ENCODE data around the gene WIPI1. TPM values are rescaled to one million over a fixed set of nuclear protein-coding genes. Genes with fewer than 3 reads are reported as not detected.
A peak's percentile ranks its signal among the peaks of the same experiment; 100 is the strongest.

Gene WIPI1
- total and polyA plus RNA-seq, 2 of the 13 experiments (the other 11 are each of a cell fraction or from before 2014, with no cell fraction given) = 29.4 to 141 TPM

DNA sequence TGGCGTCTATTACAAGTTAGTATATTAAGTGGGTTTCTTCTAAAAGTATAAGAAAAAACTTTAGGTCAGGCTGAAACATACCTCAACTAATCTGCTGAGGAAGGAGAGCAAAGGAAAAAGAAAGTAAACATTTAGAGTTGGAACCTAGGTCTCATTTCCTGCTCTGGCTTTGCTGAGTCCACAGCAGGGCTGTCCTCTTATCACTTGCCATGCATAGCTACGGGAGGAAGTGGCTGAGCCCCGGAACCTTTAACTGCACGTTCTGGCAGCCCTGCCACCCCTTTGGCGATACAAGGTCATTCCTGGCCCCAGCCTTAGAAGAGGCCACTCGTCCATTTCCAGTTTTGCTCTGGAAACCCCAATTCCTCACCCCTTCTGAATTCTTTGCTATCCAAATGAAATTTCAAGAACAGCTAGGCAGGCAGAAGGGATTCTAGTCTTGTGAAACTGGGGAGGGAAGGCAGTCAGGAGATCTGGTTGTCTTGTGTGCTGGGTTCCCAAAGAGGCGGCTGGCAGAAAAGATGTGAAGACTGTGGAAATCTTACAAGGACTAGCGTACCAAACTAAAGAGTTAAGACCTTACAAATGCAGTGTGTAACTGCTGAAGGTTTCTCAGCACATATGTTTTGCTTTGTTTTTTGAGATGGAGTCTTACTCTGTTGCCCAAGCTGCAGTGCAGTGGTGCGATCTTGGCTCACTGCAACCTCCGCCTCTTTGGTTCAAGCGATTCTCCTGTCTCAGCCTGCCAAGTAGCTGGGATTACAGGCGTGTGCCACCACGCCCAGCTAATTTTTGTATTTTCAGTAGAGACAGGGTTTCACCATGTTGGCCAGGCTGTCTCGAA, 19.1 kb downstream of the WIPI1 start (continued):
- TF ChIP-seq, protein P1, sequence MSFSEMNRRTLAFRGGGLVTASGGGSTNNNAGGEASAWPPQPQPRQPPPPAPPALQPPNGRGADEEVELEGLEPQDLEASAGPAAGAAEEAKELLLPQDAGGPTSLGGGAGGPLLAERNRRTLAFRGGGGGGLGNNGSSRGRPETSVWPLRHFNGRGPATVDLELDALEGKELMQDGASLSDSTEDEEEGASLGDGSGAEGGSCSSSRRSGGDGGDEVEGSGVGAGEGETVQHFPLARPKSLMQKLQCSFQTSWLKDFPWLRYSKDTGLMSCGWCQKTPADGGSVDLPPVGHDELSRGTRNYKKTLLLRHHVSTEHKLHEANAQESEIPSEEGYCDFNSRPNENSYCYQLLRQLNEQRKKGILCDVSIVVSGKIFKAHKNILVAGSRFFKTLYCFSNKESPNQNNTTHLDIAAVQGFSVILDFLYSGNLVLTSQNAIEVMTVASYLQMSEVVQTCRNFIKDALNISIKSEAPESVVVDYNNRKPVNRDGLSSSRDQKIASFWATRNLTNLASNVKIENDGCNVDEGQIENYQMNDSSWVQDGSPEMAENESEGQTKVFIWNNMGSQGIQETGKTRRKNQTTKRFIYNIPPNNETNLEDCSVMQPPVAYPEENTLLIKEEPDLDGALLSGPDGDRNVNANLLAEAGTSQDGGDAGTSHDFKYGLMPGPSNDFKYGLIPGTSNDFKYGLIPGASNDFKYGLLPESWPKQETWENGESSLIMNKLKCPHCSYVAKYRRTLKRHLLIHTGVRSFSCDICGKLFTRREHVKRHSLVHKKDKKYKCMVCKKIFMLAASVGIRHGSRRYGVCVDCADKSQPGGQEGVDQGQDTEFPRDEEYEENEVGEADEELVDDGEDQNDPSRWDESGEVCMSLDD (CRISPR knock-in tag; IDR thresholded peaks at IDR 0.05; ENCODE audit: borderline replicate concordance) = no peak
- TF ChIP-seq KDM2A (CRISPR knock-in tag; IDR thresholded peaks at IDR 0.05; ENCODE audit: borderline replicate concordance, low read depth) (peak; percentile 16; the same call in 1 of the 2 replicates), MAFG (CRISPR knock-in tag; IDR thresholded peaks at IDR 0.05) (no peak), RORA (CRISPR knock-in tag; IDR thresholded peaks at IDR 0.05) (no peak), RXRA (CRISPR knock-in tag; IDR thresholded peaks at IDR 0.05) (no peak), NFAT5 (CRISPR knock-in tag; IDR thresholded peaks at IDR 0.05) (no peak), PAWR (CRISPR knock-in tag; IDR thresholded peaks at IDR 0.05; ENCODE audit: borderline replicate concordance) (no peak), TP53 (CRISPR knock-in tag; conservative IDR thresholded peaks at IDR 0.05) (no peak), BHLHE40 (IDR thresholded peaks at IDR 0.05; ENCODE audit: low read length) (no peak), MTA3 (CRISPR knock-in tag; IDR thresholded peaks at IDR 0.05) (no peak), AGO2 (optimal IDR thresholded peaks at IDR 0.05; ENCODE audit: low read depth, low read length) (no peak), MIER2 (CRISPR knock-in tag; IDR thresholded peaks at IDR 0.05) (no peak), HNRNPH1 (optimal IDR thresholded peaks at IDR 0.05; ENCODE audit: low read depth, low read length) (no peak), KMT2A (CRISPR knock-in tag; IDR thresholded peaks at IDR 0.05) (peak; percentile 48; the same call in 1 of the 2 replicates), ZNF274 (CRISPR knock-in tag; IDR thresholded peaks at IDR 0.05) (no peak), SRY (CRISPR knock-in tag; IDR thresholded peaks at IDR 0.05) (no peak), ZNF331 (CRISPR knock-in tag; IDR thresholded peaks at IDR 0.05) (peak; percentile 76), KAT7 (CRISPR knock-in tag; IDR thresholded peaks at IDR 0.05; ENCODE audit: borderline replicate concordance) (no peak), ETV5 (CRISPR knock-in tag; IDR thresholded peaks at IDR 0.05; ENCODE audit: borderline replicate concordance) (peak; percentile 96), ZNF24 (IDR thresholded peaks at IDR 0.05) (no peak), HES4 (CRISPR knock-in tag; IDR thresholded peaks at IDR 0.05; ENCODE audit: borderline replicate concordance) (no peak)

Data from HepG2 (cell line).